UCSD-AML1 (cell line): ENCODE results near the gene RAMP3.
"Not testable (repeated sequence)": the region's sequence is repeated elsewhere in the genome, so short reads cannot be mapped to it uniquely, and the experiment has no call there.

ENCODE experiments used
- DNase-seq: peaks from one replicate; lab custom pipeline; 2025; ENCODE audit not compliant: unreplicated experiment; lab: John Stamatoyannopoulos, UW

Gene RAMP3, protein sequence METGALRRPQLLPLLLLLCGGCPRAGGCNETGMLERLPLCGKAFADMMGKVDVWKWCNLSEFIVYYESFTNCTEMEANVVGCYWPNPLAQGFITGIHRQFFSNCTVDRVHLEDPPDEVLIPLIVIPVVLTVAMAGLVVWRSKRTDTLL

DNA sequence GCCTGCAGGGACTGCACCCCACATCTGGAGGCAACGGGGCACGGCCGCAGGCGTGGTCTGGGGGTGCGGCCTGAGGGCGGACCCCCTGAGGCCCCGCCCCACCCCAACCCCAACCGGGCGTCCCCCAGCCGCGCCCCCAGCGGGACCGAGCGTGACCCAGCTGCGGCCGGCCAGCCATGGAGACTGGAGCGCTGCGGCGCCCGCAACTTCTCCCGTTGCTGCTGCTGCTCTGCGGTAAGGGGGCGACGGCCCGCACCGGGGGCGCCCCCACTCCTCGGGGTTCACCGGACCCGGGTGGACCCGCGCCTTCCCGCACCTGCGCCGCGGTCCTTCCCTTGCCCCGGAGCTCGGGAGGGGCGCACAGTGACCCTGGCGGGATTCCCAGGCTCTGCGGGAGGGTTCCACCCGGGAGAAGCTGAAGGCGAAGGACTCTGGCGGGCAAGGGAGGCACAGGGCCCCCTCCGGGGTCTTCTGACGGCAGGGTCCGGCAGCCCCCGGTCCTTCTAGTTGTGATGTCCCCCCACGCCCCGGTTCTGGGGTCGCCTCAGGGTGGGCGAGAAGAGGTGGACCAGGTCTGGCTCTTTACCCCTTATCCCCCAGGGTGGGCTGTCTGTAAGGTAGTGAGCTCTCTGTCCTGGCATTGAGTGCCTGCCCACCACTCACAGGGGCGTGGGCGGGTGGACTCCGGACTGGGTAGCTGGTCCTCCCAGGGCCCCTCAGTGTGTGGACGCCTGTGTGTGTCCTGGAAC, at the start of gene RAMP3:
Gene RAMP3 (plus strand): TSS at position 139 of the 749 bp plus-strand sequence. CDS start 38 bp downstream, at position 177.
- DNase-seq: no peak

- DNase-seq: no peak
These were observed 48.7 kb upstream of the RAMP3 start for GRCh38 chr7:45108863-45109262.

DNA sequence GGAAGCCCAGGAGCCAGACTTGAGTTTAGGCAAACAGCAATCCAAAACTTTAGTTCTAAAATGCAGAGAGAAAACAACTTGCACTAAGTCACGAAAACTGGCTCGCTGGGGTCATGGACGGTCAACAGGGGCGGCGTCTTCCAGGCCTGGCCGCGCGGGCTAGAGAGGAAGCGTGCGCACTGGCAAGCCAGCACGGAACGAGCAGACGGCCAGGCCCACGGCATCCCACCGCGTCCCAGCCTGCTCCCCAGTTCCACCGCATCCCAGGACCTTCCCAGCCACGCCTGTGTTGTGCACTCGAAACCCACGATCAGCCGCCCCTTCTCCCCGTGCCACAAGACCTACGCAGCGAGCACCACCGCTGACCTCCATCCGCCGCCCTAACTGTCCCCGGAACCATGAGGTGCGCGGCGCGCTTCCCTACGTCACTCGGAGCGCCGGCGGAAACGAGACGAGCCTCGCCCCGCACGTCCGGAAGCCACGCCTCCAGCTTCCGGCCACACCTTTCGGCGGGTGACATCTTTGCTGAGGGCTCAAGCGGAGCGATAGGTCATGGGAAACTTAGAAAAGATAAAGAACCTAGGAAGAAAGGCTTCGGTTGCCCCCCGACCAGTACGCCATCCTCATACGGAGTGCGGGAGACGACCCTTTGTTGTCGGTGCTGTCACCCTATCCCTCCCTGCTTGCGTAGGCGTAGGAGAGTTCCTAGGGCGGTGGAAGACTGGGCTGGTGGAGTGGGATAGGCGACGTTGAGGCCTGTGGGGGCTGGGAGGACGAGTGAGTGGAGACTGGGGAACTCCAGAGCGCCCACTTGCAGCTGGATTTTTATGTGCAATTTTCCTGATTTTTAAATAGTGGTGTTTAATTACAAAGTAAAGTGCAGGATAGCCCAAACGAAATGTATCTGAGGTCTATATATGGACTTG, 46.0 kb upstream of the RAMP3 start, which contains the start of gene TBRG4:
Gene TBRG4 (minus strand): TSS at position 400 of the 926 bp plus-strand sequence. CDS start 2,460 bp downstream, outside the sequence.
- peak; percentile 89 for DNase-seq

DNA sequence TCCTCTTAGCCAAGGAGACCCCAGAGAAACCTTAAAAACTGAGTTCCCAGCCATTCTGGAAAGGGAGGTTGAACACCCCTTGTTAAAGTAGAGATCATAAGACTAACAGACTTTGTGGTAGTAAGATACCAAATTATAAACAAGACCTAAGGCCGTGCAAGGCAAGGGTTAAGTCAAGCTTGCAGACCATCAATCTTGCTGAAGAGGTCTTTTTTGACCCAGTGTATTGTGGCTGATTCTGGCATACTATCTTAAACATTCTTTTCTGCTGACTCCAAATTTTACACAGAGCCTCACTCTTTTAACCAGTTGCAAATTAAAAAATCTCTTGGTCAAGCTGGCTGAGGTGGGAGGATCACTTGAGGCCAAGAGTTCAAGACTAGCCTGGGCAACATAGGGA, 44.9 kb upstream of the RAMP3 start:
- no peak for DNase-seq

DNA sequence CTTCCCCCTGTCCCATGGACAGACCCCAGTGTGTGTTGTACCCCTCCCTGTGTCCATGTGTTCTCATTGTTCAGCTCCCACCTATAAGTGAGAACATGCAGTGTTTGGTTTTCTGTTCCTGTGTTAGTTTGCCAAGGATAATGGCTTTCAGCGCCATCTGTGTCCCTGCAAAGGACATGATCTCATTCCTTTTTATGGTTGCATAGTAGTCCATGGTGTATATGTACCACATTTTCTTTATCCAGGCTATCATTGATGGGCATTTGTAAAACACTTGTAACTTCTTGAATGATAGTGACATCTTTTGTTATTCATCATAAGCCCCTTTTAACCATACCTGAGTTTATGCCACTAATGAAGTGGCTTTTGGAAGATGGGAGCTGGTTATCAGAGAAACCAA, 43.3 kb upstream of the RAMP3 start:
- not testable (repeated sequence) for DNase-seq

DNA sequence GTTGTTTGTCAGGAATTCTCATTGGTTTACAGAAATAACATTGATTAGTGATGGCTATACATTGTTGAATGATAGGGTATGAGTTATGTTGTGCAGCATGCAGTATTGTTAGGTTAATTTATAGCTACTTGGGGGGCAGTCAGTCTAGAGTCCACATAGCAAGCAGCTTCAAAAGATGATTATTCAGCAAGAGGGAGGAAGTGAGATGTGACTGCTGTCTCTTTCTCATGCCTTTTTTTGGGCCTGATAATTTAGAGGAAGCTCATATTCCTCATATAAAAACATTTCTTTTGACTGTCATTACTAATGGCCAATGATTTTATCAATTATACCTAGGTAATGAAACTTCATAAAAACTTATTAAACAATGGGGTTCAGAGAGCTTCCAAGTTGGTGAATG, 42.7 kb upstream of the RAMP3 start:
- DNase-seq: no peak

GRCh38 chr7:45116048-45116447, 41.5 kb upstream of the RAMP3 start:
- DNase-seq: no peak

DNA sequence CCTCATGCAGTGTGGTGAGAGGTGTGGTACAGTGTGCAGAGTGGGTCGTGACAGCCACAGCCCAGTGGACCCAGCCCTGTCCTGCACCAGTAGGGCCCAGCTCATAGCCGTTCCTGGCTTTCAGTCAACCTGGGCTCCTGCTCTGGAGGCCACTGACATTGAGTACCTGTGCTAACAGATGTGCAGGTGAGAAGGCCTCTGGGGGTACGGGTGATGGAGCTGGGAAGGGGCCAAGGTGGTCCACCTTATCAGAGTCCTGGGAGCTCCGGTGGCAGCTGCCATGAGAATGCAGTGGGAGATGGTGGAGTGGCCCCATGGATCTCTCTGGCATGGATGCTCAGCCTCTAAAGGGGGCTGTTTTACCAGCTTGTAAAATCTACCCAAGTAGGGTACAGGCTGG, 40.0 kb upstream of the RAMP3 start:
- no peak for DNase-seq

DNA sequence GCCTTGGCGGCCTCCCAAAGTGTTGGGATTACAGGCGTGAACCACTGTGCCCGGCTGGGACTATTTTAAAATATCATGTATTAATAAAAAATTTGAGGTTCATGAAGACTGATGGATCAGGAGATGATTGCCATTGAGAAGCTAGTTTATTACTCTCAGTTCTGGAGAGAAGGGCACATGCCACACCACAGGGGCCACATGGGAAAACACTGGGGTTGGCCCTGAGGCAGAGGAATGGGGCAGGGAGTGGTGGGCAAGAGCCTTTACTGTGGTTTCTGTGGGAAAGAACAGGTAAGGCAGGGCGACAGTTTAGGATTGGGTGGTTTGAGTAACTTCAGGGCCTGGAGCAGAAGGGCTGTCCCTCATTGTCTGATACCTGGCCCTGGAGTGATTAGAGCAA, 39.3 kb upstream of the RAMP3 start:
- no peak for DNase-seq

DNA sequence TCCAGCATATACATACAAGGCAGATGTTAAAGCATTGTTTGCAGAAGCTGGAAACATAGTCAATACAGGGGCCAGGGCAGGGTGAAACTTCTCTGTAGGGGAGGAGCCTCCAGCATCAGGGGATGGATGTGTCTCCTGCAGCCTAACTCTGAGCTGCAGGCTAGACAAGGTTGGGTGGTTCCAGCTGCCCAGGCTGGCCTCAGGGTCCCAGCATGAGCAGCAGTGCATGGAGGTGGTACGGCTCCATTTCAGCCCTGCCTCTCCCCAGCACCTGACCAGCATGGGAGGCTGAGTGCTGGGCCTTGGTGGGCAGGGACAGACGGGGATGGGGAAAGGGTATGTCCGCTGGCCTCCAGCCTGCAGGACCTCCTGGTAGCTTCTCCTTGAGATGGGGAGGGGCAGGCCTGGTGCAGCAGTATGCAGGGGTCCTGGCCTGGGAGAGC, 38.7 kb upstream of the RAMP3 start:
- no peak for DNase-seq

- no peak for DNase-seq
These were observed 38.0 kb upstream of the RAMP3 start for GRCh38 chr7:45119550-45119949.

- DNase-seq: no peak
These were observed 34.4 kb upstream of the RAMP3 start for GRCh38 chr7:45122975-45123860.

DNA sequence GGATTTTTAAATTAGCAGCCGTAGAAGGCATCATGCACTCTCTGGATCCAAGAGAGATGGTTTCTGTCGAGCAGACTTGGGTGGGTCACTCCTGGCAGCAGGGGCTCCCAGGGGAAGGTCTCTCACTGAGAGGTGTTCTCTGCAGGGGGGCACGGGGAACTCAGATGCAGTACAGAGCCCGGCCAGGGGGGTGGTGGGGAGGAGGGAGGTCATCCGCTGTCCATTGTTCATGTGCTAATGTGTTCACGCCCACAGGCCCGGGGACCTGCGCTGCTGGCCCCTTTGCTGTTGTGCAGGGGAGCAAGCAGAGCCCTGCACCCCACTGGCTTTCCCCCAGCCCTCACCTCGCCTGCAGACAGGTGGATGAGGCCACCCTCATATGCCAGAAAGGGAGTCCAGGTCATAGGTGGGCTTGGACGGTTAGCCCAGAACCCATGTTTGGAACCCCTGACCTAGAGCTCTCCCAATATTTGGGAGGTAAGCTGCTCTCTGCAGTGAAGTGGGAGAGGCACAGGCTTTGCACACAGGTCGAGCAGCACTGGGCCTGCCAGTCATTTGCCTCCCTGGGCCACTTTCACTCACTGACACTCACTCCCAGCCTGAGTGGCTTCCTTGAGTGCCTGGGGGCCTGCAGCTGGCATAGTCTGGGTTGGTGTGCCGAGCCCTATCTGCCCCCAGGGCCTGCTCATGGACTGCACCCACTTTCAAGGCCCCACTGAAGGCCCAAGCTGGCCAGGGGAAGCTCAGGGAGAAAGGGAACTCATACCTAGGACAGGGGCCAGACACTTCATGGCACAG, 33.5 kb upstream of the RAMP3 start:
- no peak for DNase-seq

DNA sequence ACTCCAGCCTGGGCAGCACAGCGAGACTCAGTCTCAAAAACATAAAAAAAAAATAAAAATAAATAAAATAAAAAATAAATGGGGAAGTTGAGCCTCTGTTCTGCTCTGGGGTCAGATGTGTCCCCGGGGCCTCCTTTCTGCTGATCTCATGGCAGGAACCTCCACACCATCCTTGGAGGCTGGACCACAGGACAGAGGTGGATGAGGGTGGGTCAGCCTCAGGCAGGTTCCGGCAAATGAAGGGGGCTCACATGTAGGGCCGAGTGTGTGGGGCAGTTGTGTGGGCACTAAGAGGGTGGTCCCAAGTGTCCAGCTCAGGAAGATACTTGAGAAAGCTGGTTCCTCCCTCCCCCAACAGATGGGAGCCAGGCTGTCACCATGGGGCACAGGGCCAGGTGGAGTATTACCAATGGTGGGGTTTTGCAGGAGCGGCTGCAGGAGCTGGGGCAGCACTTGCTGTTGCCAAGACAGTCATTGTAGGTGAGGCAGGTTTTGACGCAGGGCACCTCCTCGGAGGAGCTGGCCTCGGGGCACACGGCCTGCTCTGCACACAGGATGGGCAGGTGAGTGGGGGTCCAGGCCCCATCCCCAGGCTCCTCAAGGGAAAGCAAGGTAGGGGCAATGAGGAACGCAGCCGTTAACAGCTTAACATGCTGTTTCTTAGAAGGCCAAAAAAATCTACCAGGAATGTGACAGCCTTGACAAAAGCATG, 32.2 kb upstream of the RAMP3 start:
- no peak for DNase-seq

DNA sequence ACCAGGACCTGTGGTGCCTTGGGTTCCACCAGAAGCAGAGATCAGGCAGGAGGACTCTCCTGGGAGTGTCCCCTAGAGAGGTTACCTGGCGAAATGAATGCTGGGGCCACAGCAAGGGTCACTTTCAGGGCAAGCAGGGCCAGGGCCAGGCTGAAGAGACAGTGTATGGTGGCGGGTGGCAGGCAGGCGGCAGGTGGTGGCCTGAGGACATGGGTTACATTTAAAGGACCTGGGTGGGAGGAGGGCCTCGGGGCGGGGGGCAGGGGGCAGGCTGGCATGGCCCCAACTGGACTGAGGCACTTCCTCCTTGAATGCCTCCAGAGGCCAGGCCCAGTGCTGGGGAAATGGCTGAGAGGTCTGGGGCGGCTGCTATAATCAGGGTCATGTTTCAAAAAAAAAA, 31.4 kb upstream of the RAMP3 start:
- no peak for DNase-seq

DNA sequence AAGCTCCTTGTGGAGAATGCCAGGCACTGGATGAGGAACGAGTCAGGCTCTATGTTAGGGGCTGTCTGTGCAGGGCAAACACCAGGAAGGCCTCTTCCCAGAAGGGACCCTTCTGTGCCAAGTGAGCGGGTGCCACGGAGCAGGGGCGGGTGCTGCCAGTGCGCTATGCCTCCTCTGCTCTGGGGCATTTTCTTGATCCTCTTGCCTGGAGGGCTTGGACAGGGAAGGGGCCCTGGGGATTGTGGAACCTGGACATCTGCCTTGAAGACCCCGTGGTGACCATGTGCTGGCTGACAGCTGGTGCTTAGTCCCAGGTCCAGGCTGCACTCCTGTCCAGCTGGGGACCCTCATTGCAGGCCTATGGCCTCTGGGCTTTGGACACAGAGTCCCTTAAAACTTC, 30.7 kb upstream of the RAMP3 start:
- DNase-seq: no peak

GRCh38 chr7:45129181-45129800, 28.3 kb upstream of the RAMP3 start:
- no peak for DNase-seq

GRCh38 chr7:45129906-45130305, 27.7 kb upstream of the RAMP3 start:
- no peak for DNase-seq

GRCh38 chr7:45130910-45131309, 26.7 kb upstream of the RAMP3 start:
- no peak for DNase-seq
